Liver (tissue), 9 donors: ENCODE data around the gene ACSS1. TPM values are rescaled to one million over a fixed set of nuclear protein-coding genes. Genes with fewer than 3 reads are reported as not detected.

Experiments
- DNase-seq: peaks from one replicate; pipeline ENCODE4 v3.0.0-alpha.2; 2017; ENCODE audit warnings: low spot score
- H3K27ac ChIP-seq, 2 donors: one replicate each; pipeline ENCODE4 v1.7.0; 2013; ENCODE audit warnings: inconsistent platforms in 2 of 2, low read length in 2 of 2, control low read depth in 1 of 2, low read depth in 1 of 2, mild to moderate bottlenecking in 1 of 2
- H3K27me3 ChIP-seq, 4 donors: one replicate each; pipeline versions ENCODE4 v1.6.1 to v1.7.0; 2013; ENCODE audit warnings: low read length in 3 of 4, inconsistent platforms in 1 of 4, mild to moderate bottlenecking in 1 of 4, moderate library complexity in 1 of 4; ENCODE audit not compliant: control insufficient read depth in 4 of 4, insufficient read depth in 4 of 4
- H3K36me3 ChIP-seq, 4 donors: one replicate each; pipeline versions ENCODE4 v1.6.1 to v1.7.0; 2013; ENCODE audit warnings: low read length in 3 of 4, mild to moderate bottlenecking in 3 of 4, low read depth in 1 of 4, moderate library complexity in 1 of 4; ENCODE audit not compliant: control insufficient read depth in 4 of 4, insufficient read depth in 3 of 4
- H3K4me1 ChIP-seq, 4 donors: one replicate each; pipeline versions ENCODE4 v1.6.1 to v1.7.0; 2013; ENCODE audit warnings: low read length in 3 of 4, mild to moderate bottlenecking in 3 of 4, moderate library complexity in 1 of 4; ENCODE audit not compliant: control insufficient read depth in 4 of 4, insufficient read depth in 4 of 4
- H3K4me3 ChIP-seq, 3 donors: one replicate each; pipeline versions ENCODE4 v1.6.1 to v1.7.0; 2013; ENCODE audit warnings: low read length in 3 of 3, control low read depth in 1 of 3, low read depth in 1 of 3, mild to moderate bottlenecking in 1 of 3
- H3K9ac ChIP-seq, 2 donors: one replicate each; pipeline ENCODE4 v1.7.0; 2013; ENCODE audit warnings: low read length in 2 of 2, mild to moderate bottlenecking in 2 of 2, moderate library complexity in 2 of 2, control low read depth in 1 of 2, low read depth in 1 of 2
- H3K9me3 ChIP-seq, 4 donors: one replicate each; pipeline versions ENCODE4 v1.6.1 to v1.7.0; 2013; ENCODE audit warnings: low read length in 3 of 4; ENCODE audit not compliant: control insufficient read depth in 4 of 4
- ATF3 ChIP-seq: IDR thresholded peaks from 2 replicates; pipeline ENCODE4 v1.6.1; 2016; ENCODE audit warnings: antibody characterized with exemption
- EGR1 ChIP-seq, 2 donors: IDR thresholded peaks; 2 replicates each; pipeline ENCODE4 v1.6.1; 2016 to 2018; ENCODE audit warnings: antibody characterized with exemption in 2 of 2, low read depth in 2 of 2
- FOXA1 ChIP-seq: IDR thresholded peaks from 2 replicates; pipeline ENCODE4 v1.6.1; 2016; ENCODE audit warnings: antibody characterized with exemption
- FOXA2 ChIP-seq: IDR thresholded peaks from 2 replicates; pipeline ENCODE4 v1.6.1; 2016; ENCODE audit warnings: antibody characterized with exemption
- GABPA ChIP-seq, 2 donors: IDR thresholded peaks in 1 of 2; conservative IDR thresholded peaks in 1 of 2; 2 replicates each; pipeline ENCODE4 v1.6.1; 2016; ENCODE audit warnings: antibody characterized with exemption in 2 of 2, mild to moderate bottlenecking in 1 of 2, moderate library complexity in 1 of 2
- HNF4A ChIP-seq, 2 donors: conservative IDR thresholded peaks; 2 replicates each; pipeline ENCODE4 v1.6.1; 2016; ENCODE audit warnings: antibody characterized with exemption in 2 of 2, mild to moderate bottlenecking in 2 of 2
- HNF4G ChIP-seq: IDR thresholded peaks from 2 replicates; pipeline ENCODE4 v1.6.1; 2016; ENCODE audit warnings: antibody characterized with exemption
- JUND ChIP-seq, 2 donors: IDR thresholded peaks; 2 replicates each; pipeline ENCODE4 v1.6.1; 2016; ENCODE audit warnings: antibody characterized with exemption in 2 of 2
- NR2F2 ChIP-seq: IDR thresholded peaks from 2 replicates; pipeline ENCODE4 v1.6.1; 2016; ENCODE audit warnings: antibody characterized with exemption
- RAD21 ChIP-seq, 2 donors: IDR thresholded peaks; 2 replicates each; pipeline ENCODE4 v1.6.1; 2016; ENCODE audit warnings: antibody characterized with exemption in 2 of 2, mild to moderate bottlenecking in 2 of 2
- RXRA ChIP-seq, 2 donors: IDR thresholded peaks; 2 replicates each; pipeline ENCODE4 v1.6.1; 2017 to 2018; ENCODE audit warnings: antibody characterized with exemption in 2 of 2, mild to moderate bottlenecking in 1 of 2
- SP1 ChIP-seq: IDR thresholded peaks from 2 replicates; pipeline ENCODE4 v1.6.1; 2018; ENCODE audit warnings: antibody characterized with exemption, mild to moderate bottlenecking
- TAF1 ChIP-seq: conservative IDR thresholded peaks from 2 replicates; pipeline ENCODE4 v1.6.1; 2016; ENCODE audit warnings: antibody characterized with exemption, mild to moderate bottlenecking
- YY1 ChIP-seq: IDR thresholded peaks from 2 replicates; pipeline ENCODE4 v1.6.1; 2016; ENCODE audit warnings: antibody characterized with exemption, mild to moderate bottlenecking
- WGBS: extraction: QIAGEN DNeasy Blood & Tissue Kit; methylation state at CpG from one replicate; pipeline ENCODE4 v1.1.7; 2013; 5-methylcytosine and 5-hydroxymethylcytosine counted together
- polyA plus RNA-seq, 2 donors: library from polyadenylated mRNA; stranded (reverse) in 1 of 2; unstranded in 1 of 2; fragments of 200-250 nt in 1 of 2; fragments of >200 nt in 1 of 2; fragmentation: Nextera tagmentation in 1 of 2; extraction: Ambion mirVana in 1 of 2; gene quantifications; one replicate each; pipeline versions ENCODE4 v1.2.1 to v1.2.3, GENCODE V29; 2013 to 2015
- total RNA-seq, 2 donors: library from RNA; depleted of rRNA; stranded (reverse); fragments of >200 nt; gene quantifications; one replicate each; pipeline ENCODE4 v1.2.3, GENCODE V29; 2014
- TF ChIP-seq, protein P1 (sequence below): IDR thresholded peaks from 2 replicates; pipeline ENCODE4 v1.6.1; 2016; ENCODE audit warnings: antibody characterized with exemption
- TF ChIP-seq, protein P2 (sequence below): fragments of 150-350 bp; IDR thresholded peaks from 2 replicates; pipeline ENCODE4 v1.5.1; 2017; ENCODE audit warnings: improper control_type of control experiment, low read depth, low read length; ENCODE audit not compliant: missing input control
- TF ChIP-seq, protein P3 (sequence below): IDR thresholded peaks from 2 replicates; pipeline ENCODE4 v1.6.1; 2016; ENCODE audit warnings: antibody characterized with exemption, mild to moderate bottlenecking
- TF ChIP-seq, protein P4 (sequence below): IDR thresholded peaks from 2 replicates; pipeline ENCODE4 v1.6.1; 2016; ENCODE audit warnings: antibody characterized with exemption
- donor health status: healthy.
- donor health status: healthy.
- donor health status: healthy.
- donor health status: healthy.
- donor health status: healthy.

ACSS1 gene
- total and polyA plus RNA-seq, 4 donors = 5.3 to 87.5 (median 22.1) TPM

DNA sequence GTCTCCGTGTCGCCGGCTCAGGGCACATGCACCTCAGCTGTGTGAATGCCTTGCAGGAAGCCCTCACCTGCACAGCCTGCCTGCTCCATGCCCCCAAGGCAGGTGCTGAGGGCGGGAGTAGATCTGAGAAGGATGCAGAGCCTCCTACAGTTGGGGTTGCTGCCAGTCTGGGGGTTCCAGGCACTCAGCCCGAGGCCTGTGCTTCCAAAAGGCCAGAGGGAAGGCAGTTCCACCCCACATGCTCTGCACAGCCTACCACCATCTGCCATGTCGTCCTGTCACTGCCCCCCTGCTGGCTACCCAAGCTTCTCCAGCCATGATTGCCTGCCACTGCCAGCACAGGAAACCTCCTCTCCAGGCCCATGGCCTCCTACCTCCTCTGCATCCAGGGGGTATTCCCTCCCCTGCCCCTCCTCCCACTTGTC lies 19.3 kb downstream of the ACSS1 start:
- Histone ChIP-seq H3K36me3 (no peaks in the 10 kb centered on the region), H3K4me1 (peaks cover 16 to 62% (median 46%) of the 10 kb centered on the region in 4 donors), H3K27ac (no peak overlapping the region), H3K9ac (no peak overlapping the region), H3K4me3 (no peak overlapping the region), H3K9me3 (no peaks in the 10 kb centered on the region), H3K27me3 (no peaks in the 10 kb centered on the region)
- no peak for DNase-seq
- WGBS = 92% methylated on average over 6 of the region's 6 CpGs
- no peak for TF ChIP-seq FOXA1
- TF ChIP-seq EGR1 (IDR thresholded peaks at IDR 0.05; ENCODE audit: low read depth in 2 of 2) = no peak
- TF ChIP-seq, protein P1, sequence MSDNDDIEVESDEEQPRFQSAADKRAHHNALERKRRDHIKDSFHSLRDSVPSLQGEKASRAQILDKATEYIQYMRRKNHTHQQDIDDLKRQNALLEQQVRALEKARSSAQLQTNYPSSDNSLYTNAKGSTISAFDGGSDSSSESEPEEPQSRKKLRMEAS = no peak
- no peak for TF ChIP-seq YY1
- TF ChIP-seq, protein P2, sequence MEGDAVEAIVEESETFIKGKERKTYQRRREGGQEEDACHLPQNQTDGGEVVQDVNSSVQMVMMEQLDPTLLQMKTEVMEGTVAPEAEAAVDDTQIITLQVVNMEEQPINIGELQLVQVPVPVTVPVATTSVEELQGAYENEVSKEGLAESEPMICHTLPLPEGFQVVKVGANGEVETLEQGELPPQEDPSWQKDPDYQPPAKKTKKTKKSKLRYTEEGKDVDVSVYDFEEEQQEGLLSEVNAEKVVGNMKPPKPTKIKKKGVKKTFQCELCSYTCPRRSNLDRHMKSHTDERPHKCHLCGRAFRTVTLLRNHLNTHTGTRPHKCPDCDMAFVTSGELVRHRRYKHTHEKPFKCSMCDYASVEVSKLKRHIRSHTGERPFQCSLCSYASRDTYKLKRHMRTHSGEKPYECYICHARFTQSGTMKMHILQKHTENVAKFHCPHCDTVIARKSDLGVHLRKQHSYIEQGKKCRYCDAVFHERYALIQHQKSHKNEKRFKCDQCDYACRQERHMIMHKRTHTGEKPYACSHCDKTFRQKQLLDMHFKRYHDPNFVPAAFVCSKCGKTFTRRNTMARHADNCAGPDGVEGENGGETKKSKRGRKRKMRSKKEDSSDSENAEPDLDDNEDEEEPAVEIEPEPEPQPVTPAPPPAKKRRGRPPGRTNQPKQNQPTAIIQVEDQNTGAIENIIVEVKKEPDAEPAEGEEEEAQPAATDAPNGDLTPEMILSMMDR = no peak
- TF ChIP-seq RAD21 (IDR thresholded peaks at IDR 0.05) = no peak
- no peak for TF ChIP-seq RXRA (IDR thresholded peaks at IDR 0.05)
- no peak for TF ChIP-seq SP1
- TF ChIP-seq HNF4A (conservative IDR thresholded peaks at IDR 0.05) = no peak
- TF ChIP-seq GABPA (IDR thresholded peaks at IDR 0.05 in 1 of 2, conservative IDR thresholded peaks at IDR 0.05 in 1 of 2) = no peak
- TF ChIP-seq, protein P3, sequence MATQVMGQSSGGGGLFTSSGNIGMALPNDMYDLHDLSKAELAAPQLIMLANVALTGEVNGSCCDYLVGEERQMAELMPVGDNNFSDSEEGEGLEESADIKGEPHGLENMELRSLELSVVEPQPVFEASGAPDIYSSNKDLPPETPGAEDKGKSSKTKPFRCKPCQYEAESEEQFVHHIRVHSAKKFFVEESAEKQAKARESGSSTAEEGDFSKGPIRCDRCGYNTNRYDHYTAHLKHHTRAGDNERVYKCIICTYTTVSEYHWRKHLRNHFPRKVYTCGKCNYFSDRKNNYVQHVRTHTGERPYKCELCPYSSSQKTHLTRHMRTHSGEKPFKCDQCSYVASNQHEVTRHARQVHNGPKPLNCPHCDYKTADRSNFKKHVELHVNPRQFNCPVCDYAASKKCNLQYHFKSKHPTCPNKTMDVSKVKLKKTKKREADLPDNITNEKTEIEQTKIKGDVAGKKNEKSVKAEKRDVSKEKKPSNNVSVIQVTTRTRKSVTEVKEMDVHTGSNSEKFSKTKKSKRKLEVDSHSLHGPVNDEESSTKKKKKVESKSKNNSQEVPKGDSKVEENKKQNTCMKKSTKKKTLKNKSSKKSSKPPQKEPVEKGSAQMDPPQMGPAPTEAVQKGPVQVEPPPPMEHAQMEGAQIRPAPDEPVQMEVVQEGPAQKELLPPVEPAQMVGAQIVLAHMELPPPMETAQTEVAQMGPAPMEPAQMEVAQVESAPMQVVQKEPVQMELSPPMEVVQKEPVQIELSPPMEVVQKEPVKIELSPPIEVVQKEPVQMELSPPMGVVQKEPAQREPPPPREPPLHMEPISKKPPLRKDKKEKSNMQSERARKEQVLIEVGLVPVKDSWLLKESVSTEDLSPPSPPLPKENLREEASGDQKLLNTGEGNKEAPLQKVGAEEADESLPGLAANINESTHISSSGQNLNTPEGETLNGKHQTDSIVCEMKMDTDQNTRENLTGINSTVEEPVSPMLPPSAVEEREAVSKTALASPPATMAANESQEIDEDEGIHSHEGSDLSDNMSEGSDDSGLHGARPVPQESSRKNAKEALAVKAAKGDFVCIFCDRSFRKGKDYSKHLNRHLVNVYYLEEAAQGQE = no peak
- no peak for TF ChIP-seq FOXA2
- no peak for TF ChIP-seq ATF3
- TF ChIP-seq, protein P4, sequence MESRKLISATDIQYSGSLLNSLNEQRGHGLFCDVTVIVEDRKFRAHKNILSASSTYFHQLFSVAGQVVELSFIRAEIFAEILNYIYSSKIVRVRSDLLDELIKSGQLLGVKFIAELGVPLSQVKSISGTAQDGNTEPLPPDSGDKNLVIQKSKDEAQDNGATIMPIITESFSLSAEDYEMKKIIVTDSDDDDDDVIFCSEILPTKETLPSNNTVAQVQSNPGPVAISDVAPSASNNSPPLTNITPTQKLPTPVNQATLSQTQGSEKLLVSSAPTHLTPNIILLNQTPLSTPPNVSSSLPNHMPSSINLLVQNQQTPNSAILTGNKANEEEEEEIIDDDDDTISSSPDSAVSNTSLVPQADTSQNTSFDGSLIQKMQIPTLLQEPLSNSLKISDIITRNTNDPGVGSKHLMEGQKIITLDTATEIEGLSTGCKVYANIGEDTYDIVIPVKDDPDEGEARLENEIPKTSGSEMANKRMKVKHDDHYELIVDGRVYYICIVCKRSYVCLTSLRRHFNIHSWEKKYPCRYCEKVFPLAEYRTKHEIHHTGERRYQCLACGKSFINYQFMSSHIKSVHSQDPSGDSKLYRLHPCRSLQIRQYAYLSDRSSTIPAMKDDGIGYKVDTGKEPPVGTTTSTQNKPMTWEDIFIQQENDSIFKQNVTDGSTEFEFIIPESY = no peak
- no peak for TF ChIP-seq TAF1
- no peak for TF ChIP-seq HNF4G
- TF ChIP-seq NR2F2 = no peak
- no peak for TF ChIP-seq JUND (IDR thresholded peaks at IDR 0.05)

- DNase-seq = no peak
- Histone ChIP-seq H3K4me3 (no peak overlapping the region), H3K9me3 (no peaks in the 10 kb centered on the region), H3K9ac (no peak overlapping the region), H3K27me3 (no peaks in the 10 kb centered on the region), H3K36me3 (no peaks in the 10 kb centered on the region), H3K27ac (no peak overlapping the region), H3K4me1 (peaks cover 14 to 57% (median 41%) of the 10 kb centered on the region in 4 donors)
- 66% methylated on average over 3 of the region's 3 CpGs for WGBS
- TF ChIP-seq RXRA (IDR thresholded peaks at IDR 0.05) (no peak), ATF3 (no peak), HNF4A (conservative IDR thresholded peaks at IDR 0.05) (no peak)
These were observed 19.9 kb downstream of the ACSS1 start for GRCh38 chr20:25038103-25038410.
